Tibial artery (tissue), 4 donors: ENCODE data around the gene IFIT5.
"Not testable (repeated sequence)": the region's sequence is repeated elsewhere in the genome, so short reads cannot be mapped to it uniquely, and the experiment has no call there.

ENCODE experiments used
- DNase-seq, 2 donors: peaks; one replicate each; pipeline ENCODE4 v3.0.0-alpha.2; 2019
- H3K27ac ChIP-seq, 2 donors: fragments of 200-600 bp; sonication (generic) in 1 of 2; 1 replicate in 1 of 2; 2 replicates in 1 of 2; pipeline ENCODE4 v1.5.1; 2018 to 2019; ENCODE audit warnings: mild to moderate bottlenecking in 1 of 2
- H3K27me3 ChIP-seq, 2 donors: fragments of 200-600 bp; sonication (generic) in 1 of 2; one replicate each; pipeline versions ENCODE4 v1.5.1 to v1.6.0; 2016 to 2019
- H3K36me3 ChIP-seq, 3 donors: fragments of 200-600 bp; sonication (generic) in 2 of 3; one replicate each; pipeline ENCODE4 v1.5.1; 2016 to 2019; ENCODE audit warnings: mild to moderate bottlenecking in 2 of 3
- H3K4me1 ChIP-seq, 4 donors: fragments of 200-600 bp; sonication (generic) in 2 of 4; 1 replicate in 3 of 4; 2 replicates in 1 of 4; pipeline ENCODE4 v1.5.1; 2016 to 2019
- H3K4me3 ChIP-seq, 2 donors: fragments of 200-600 bp; sonication (generic) in 1 of 2; 1 replicate in 1 of 2; 2 replicates in 1 of 2; pipeline ENCODE4 v1.5.1; 2018 to 2019; ENCODE audit warnings: mild to moderate bottlenecking in 2 of 2
- H3K9me3 ChIP-seq, 3 donors: fragments of 200-600 bp; sonication (generic) in 1 of 3; one replicate each; pipeline ENCODE4 v1.5.1; 2016 to 2019
- CTCF ChIP-seq, 2 experiments: fragments of 200-600 bp in 1 of 2; fragments of 450-650 bp in 1 of 2; IDR thresholded peaks; one replicate each; pipeline ENCODE4 v1.5.1; 2017 to 2019; ENCODE audit warnings: antibody characterized with exemption in 2 of 2, mild to moderate bottlenecking in 1 of 2, moderate library complexity in 1 of 2
- intact Hi-C: fragments of 100-400 bp; cut with DNase I; formaldehyde crosslinking; loops from one replicate; pipeline ENCODE4 v1.15.0; 2023; ENCODE audit warnings: low total_unique reads

Gene IFIT5

GRCh38 chr10:89399956-89400355 is 14.4 kb upstream of the IFIT5 start:
- Histone ChIP-seq H3K27me3 (no peaks in the 10 kb centered on the region), H3K4me1 (peaks cover 0 to 6% (median 4%) of the 10 kb centered on the region in 4 donors), H3K36me3 (peaks cover 18 to 23% (median 19%) of the 10 kb centered on the region in 3 donors), H3K9me3 (no peaks in the 10 kb centered on the region), H3K27ac (no peak overlapping the region), H3K4me3 (no peak overlapping the region)
- no peak for TF ChIP-seq CTCF (IDR thresholded peaks at IDR 0.05)
- no peak for DNase-seq
- intact Hi-C loops, result no loop called here

DNA sequence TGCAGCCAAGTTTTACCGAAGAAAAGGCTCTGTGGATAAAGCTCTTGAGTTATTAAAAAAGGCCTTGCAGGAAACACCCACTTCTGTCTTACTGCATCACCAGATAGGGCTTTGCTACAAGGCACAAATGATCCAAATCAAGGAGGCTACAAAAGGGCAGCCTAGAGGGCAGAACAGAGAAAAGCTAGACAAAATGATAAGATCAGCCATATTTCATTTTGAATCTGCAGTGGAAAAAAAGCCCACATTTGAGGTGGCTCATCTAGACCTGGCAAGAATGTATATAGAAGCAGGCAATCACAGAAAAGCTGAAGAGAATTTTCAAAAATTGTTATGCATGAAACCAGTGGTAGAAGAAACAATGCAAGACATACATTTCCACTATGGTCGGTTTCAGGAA is 11.3 kb upstream of the IFIT5 start:
- Histone ChIP-seq H3K9me3 (no peaks in the 10 kb centered on the region), H3K4me1 (no peaks in the 10 kb centered on the region), H3K27me3 (no peaks in the 10 kb centered on the region), H3K4me3 (no peak overlapping the region), H3K27ac (no peak overlapping the region), H3K36me3 (peaks cover 18 to 23% (median 19%) of the 10 kb centered on the region in 3 donors)
- DNase-seq, result no peak
- TF ChIP-seq CTCF (IDR thresholded peaks at IDR 0.05), result no peak
- intact Hi-C loops, result no loop called here

DNA sequence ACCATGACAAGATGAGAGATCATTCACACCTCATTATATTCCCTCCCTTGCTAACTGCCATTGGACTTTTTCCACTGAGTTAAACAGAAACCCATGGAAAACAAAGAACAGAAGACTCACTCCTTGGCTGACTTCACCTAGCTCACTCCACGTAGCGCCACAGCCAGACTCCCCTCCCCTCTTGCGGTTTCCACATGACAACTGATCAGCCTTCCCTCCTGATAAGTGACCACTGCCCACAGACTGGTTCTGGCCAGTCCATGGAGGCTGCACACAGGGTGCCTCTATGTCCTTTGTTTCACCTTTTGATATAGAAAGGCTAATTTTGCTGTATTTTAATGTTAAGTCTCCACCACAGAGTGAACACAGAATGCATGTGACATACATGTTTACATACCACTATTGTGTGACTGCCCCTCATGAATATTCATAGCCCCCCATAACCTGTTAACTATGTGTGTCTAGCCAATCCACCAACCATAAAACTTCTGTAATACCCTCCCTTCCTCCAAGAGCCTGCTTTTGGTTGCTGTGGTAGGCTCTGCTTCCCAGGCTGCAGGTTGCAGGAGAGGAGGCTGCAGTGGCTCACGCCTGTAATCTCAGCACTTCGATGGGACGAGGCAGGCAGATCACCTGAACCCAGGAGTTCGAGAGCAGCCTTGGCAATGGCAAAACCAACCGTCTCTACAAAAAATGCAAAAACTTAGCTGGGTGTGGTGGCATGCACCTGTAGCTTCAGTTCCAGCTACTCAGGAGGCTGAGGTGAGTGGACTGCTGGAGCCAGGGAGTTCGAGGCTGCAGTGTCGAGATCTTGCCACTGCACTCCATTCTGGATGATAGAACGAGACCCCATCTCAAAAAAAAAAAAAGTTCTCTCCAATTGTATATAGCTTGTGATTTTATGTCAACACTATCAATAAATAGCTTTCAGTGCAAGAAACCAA is 10.0 kb upstream of the IFIT5 start:
- H3K27ac ChIP-seq, result no peak overlapping the region
- peaks cover 18 to 23% (median 19%) of the 10 kb centered on the region in 3 donors for H3K36me3 ChIP-seq
- TF ChIP-seq CTCF (IDR thresholded peaks at IDR 0.05), result no peak
- no peak for DNase-seq
- no peak overlapping the region for H3K4me3 ChIP-seq
- intact Hi-C loops, result no loop called here
- no peaks in the 10 kb centered on the region for H3K27me3 ChIP-seq
- no peaks in the 10 kb centered on the region for H3K4me1 ChIP-seq
- H3K9me3 ChIP-seq, result no peaks in the 10 kb centered on the region

- peaks cover 18 to 23% (median 19%) of the 10 kb centered on the region in 3 donors for H3K36me3 ChIP-seq
- H3K9me3 ChIP-seq, H3K27ac ChIP-seq, H3K4me1 ChIP-seq, H3K4me3 ChIP-seq, intact Hi-C loops, DNase-seq, H3K27me3 ChIP-seq: not testable (repeated sequence)
Observed at GRCh38 chr10:89406178-89406577, 8.2 kb upstream of the IFIT5 start.

GRCh38 chr10:89407792-89408191 is 6.6 kb upstream of the IFIT5 start:
- peaks cover 11 to 18% (median 14%) of the 10 kb centered on the region in 3 donors for H3K36me3 ChIP-seq
- H3K27me3 ChIP-seq, H3K27ac ChIP-seq, H3K9me3 ChIP-seq, H3K4me3 ChIP-seq, intact Hi-C loops, H3K4me1 ChIP-seq, DNase-seq: not testable (repeated sequence)

DNA sequence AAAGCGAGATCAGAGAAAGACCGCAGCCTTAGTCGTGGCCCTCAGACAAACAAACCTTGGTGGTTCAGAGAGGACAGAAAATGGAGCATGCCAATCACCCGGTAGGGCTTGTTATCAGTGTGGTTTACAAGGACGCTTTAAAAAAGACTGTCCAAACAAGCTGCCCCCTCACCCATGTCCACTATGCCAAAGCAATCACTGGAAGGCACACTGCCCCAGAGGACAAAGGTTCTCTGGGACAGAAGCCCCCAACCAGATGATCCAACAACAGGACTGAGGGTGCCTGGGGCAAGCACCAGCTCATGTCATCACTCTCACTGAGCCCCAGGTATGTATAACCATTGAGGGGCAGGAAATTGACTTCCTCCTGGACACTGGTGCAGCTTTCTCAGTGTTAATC is 5.1 kb upstream of the IFIT5 start:
- DNase-seq, H3K4me1 ChIP-seq, H3K27ac ChIP-seq, intact Hi-C loops, H3K4me3 ChIP-seq, H3K9me3 ChIP-seq, H3K27me3 ChIP-seq, H3K36me3 ChIP-seq: not testable (repeated sequence)

DNA sequence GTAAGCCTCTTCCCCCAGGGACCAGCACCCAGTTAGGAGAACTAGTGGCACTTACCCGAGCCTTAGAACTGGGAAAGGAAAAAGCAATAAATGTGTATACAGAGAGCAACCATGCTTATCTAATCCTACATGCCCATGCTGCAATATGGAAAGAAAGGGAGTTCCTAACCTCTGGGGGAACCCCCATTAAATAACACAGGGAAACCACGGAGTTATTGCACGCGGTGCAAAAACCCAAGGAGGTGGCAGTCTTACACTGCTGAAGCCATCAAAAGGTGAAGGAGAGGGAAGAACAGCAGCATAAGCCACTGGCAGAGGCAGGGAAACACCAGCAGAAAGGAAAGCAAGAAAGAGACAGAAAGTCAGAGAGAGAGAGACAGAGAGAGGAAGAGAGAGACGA is 3.8 kb upstream of the IFIT5 start:
- H3K9me3 ChIP-seq, DNase-seq, H3K27ac ChIP-seq, H3K27me3 ChIP-seq, H3K4me3 ChIP-seq, intact Hi-C loops, H3K4me1 ChIP-seq, H3K36me3 ChIP-seq: not testable (repeated sequence)

- H3K4me3 ChIP-seq, intact Hi-C loops: not testable (repeated sequence)
Observed at GRCh38 chr10:89411135-89411534, 3.2 kb upstream of the IFIT5 start.

GRCh38 chr10:89412276-89412675 is 2.1 kb upstream of the IFIT5 start:
- H3K36me3 ChIP-seq, H3K4me3 ChIP-seq, intact Hi-C loops, DNase-seq, H3K27me3 ChIP-seq, H3K9me3 ChIP-seq, H3K27ac ChIP-seq: not testable (repeated sequence)
- peaks cover 0 to 20% (median 12%) of the 10 kb centered on the region in 4 donors for H3K4me1 ChIP-seq

More at GRCh38 chr10:89411135-89411534, 3.2 kb upstream of the IFIT5 start:
- not testable (repeated sequence) for DNase-seq, H3K27ac ChIP-seq, H3K9me3 ChIP-seq, H3K36me3 ChIP-seq, H3K27me3 ChIP-seq
- peaks cover 0 to 12% (median 7%) of the 10 kb centered on the region in 4 donors for H3K4me1 ChIP-seq
